ENCODE measurements around the gene C1orf35. TPM values are rescaled to one million over a fixed set of nuclear protein-coding genes. Genes with fewer than 3 reads are reported as not detected.
A peak's percentile ranks its signal among the peaks of the same experiment; 100 is the strongest.

C1orf35 gene
- 16.1 and 17.1 TPM in 2 replicates for total RNA-seq

DNA sequence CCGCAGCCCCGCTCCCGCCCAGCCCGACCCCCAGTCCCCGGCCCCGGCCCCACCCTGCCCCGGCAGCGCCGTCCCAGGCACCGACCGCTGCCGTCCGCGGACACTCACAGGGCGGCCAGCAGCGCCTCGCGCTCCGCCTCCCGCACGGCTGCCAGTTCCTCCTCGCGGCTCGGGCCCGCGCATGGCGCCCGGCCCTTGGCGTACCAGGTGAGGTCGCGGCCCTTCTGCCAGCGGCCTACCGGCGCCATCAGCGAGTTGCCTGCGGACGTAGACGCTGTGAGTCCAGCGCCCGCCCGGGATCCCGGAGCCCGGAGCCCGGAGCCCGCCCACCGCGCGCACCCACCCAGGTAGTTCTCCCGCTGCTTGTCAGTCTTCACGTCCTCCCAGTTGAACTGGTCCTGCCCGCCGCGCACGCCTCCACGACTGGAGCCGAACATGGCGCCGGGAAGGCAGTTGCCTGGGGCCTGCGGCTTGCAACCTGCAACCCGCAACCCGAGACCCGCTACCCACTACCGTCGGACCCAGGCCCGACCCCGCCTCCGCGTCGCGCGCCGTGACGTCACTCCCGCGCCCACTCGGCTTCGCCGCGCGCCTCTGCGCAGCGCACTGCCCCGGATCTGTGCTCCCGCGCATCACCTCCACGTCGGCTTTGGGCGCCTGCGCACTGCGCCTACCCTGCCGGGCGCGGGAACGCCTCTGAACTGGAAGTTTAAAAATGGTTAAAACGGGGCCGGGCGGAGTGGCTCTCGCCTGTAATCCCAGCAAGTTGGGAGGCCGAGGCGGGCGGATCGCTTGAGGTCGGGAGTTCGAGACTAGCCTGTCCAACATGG, at the start of gene C1orf35:
TSS of gene C1orf35 (minus strand) at position 535 of the 830 bp plus-strand sequence. CDS start at position 437, 98 bp downstream.
- TF ChIP-seq CTCF (IDR thresholded peaks at IDR 0.05; ENCODE audit: insufficient read depth, low read length, severe bottlenecking), result no peak
- Histone ChIP-seq H3K27me3 (ENCODE audit: control insufficient read depth, insufficient read depth, low read length) (no peaks in the 10 kb centered on the region), H3K4me3 (ENCODE audit: low read depth, low read length) (peak within 1 kb of the TSS; percentile 90), H3K36me3 (ENCODE audit: control insufficient read depth, insufficient read depth, low read length) (peaks cover 13% of the 10 kb centered on the region)
- peak; percentile 80 for DNase-seq (ENCODE audit: low read depth)
- no peak for FAIRE-seq

GRCh38 chr1:228152918-228153258, 49.8 kb upstream of the C1orf35 start:
- DNase-seq (ENCODE audit: low read depth), result no peak
- Histone ChIP-seq H3K36me3 (ENCODE audit: control insufficient read depth, insufficient read depth, low read length) (peaks cover 4% of the 10 kb centered on the region), H3K4me3 (ENCODE audit: low read depth, low read length) (no peak overlapping the region), H3K27me3 (ENCODE audit: control insufficient read depth, insufficient read depth, low read length) (no peaks in the 10 kb centered on the region)
- FAIRE-seq, result no peak
- TF ChIP-seq CTCF (IDR thresholded peaks at IDR 0.05; ENCODE audit: insufficient read depth, low read length, severe bottlenecking), result no peak

GRCh38 chr1:228152097-228152917, 49.2 kb upstream of the C1orf35 start:
- no peaks in the 10 kb centered on the region for H3K27me3 ChIP-seq (ENCODE audit: control insufficient read depth, insufficient read depth, low read length)
- H3K4me3 ChIP-seq (ENCODE audit: low read depth, low read length), result no peak overlapping the region
- DNase-seq (ENCODE audit: low read depth) (no peak), FAIRE-seq (no peak)
- peaks cover 6% of the 10 kb centered on the region for H3K36me3 ChIP-seq (ENCODE audit: control insufficient read depth, insufficient read depth, low read length)
- TF ChIP-seq CTCF (IDR thresholded peaks at IDR 0.05; ENCODE audit: insufficient read depth, low read length, severe bottlenecking), result no peak

GRCh38 chr1:228151180-228151925, 48.2 kb upstream of the C1orf35 start:
- DNase-seq (ENCODE audit: low read depth), result no peak
- Histone ChIP-seq H3K4me3 (ENCODE audit: low read depth, low read length) (no peak overlapping the region), H3K27me3 (ENCODE audit: control insufficient read depth, insufficient read depth, low read length) (no peaks in the 10 kb centered on the region), H3K36me3 (ENCODE audit: control insufficient read depth, insufficient read depth, low read length) (peaks cover 10% of the 10 kb centered on the region)
- TF ChIP-seq CTCF (IDR thresholded peaks at IDR 0.05; ENCODE audit: insufficient read depth, low read length, severe bottlenecking), result no peak
- no peak for FAIRE-seq

DNA sequence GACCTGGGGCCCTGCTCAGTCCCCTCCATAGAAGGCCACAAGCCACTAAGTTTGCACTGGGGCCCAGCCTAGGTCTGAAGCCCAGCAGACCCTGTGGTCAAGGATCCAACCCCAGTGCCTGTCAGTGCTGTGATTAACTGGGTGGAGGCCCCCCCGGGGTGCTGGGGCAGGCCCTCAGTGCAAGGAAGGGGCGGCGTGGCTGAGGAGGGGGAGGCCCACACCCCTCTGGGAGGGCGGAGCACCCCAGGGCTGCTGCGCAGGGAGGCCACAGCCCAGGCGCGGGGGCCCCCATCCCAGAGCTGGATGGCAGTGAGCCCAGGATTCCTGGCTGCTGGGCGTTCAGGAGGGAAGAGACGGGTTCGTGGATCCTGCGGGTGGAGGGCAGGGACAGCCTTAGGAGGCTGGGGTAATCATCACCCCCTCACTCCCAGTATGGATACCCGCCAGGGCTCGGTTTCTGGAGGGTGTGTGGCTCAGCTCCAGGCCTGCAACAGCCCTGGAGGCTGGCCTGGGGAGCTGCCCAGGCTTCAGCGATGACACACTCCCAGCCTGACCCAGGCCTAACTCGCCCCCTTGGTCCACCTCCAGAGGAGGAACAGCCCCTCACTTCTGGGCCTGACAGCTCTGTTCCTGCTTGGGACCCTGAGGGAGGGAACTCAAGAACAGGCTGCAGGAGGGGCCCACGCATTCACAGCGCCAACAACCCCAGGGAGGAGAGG, 47.5 kb upstream of the C1orf35 start:
- no peak for TF ChIP-seq CTCF (IDR thresholded peaks at IDR 0.05; ENCODE audit: insufficient read depth, low read length, severe bottlenecking)
- H3K27me3 ChIP-seq (ENCODE audit: control insufficient read depth, insufficient read depth, low read length), result no peaks in the 10 kb centered on the region
- FAIRE-seq, result no peak
- H3K4me3 ChIP-seq (ENCODE audit: low read depth, low read length), result no peak overlapping the region
- DNase-seq (ENCODE audit: low read depth), result no peak
- H3K36me3 ChIP-seq (ENCODE audit: control insufficient read depth, insufficient read depth, low read length), result peaks cover 15% of the 10 kb centered on the region

Data from bronchial epithelial cell (primary cell).